HG03460 (cell line): ENCODE measurements around the gene ALDH1A2.

Source experiments
- ATAC-seq: cut with Tn5 transposase; IDR thresholded peaks from one replicate; pipeline ENCODE4 v1.9.1; 2021; ENCODE audit not compliant: unreplicated experiment

The ALDH1A2 gene

DNA sequence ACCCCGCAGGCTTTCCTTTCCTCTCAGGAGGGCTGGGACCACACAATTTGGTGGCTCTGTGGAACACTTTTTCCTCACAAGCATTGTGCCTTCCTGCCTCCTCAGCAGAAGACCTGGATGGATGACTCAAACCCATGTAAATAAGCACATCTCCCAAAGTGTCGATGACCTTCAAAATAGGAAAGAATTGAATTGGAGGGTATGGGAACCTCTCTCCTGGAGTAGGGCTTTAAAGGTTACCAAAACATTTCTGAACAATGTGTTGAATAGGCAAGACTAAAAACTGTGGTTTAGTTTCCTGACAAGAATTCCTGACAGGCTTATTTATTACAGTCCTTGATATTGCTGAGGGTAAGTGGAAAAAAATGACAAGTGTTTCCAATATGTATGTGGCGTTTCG, 118.2 kb downstream of the ALDH1A2 start:
- ATAC-seq, result no peak

DNA sequence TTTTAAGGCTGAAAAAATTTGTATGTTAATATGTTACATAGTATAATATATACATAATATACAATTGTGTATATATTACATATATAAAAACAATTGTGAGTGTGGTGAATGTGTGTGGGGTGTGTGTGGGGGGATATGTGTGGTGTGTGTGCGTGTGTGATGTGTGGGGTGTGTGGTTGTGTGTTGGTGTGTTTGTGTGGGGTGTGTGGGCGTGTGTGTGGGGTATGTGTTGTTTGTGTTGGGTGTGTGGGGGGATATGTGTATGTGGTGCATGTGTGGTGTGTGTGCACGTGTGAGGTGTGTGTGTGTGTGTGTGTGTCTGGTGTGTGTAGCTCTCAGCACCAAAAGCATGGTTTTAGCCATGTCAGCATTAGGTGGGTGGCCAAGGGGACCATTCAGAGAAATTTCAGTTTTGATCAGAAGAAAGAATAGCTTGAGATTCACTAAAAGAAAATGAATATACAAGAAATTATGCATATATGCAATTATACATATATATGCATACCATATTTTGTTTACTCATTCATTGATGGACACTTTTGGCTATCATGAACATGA, 118.9 kb downstream of the ALDH1A2 start:
- ATAC-seq, result no peak

DNA sequence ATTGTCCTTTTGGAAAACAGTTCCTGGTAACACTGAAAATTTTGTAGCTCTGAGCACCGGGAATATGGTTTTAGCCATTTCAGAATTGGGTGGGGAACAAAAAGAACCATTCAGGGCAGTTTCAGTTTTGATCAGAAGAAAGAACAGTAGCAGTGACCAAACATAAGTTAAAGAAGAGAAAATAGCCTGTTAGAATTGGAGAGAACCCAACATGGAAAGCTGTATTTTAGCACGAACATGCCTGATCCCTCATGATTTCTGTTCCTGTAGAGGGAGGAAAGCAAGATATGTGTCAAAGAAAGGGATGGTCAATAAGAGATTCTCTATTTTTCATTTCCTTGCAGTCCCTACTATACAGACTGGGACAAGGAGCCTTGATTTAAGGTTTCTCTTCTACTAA, 119.9 kb downstream of the ALDH1A2 start:
- no peak for ATAC-seq

DNA sequence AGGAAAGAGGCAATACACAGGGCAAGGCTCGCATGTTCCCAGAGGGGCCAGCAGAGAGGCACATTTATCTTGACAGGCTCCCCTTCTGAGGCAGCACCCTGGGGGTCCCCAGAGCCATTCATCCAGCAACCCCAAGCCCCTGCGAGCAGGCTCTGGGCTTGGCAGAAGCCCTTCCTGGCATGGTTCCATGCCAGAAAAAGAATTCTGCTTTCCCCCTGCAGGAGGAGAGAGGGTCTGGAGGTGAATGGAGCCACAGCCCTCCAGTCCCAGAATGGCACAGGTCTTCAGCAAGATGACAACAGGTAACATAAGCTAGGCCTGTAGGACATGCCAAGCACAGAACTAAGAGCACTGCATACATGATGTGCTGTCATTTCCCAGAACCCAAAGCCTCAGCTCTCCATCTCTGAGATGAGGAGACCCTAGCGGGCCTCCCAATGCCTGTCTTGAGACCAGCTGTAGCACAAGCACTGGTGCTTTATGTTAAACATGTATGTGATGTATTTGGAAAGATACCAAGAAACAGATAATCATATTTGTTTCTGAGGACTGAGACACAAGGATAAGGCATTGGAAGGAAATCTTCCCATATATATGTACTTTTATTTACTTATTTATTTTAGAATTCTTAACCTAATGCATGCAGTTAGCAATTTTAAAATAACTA, 121.6 kb downstream of the ALDH1A2 start:
- no peak for ATAC-seq

DNA sequence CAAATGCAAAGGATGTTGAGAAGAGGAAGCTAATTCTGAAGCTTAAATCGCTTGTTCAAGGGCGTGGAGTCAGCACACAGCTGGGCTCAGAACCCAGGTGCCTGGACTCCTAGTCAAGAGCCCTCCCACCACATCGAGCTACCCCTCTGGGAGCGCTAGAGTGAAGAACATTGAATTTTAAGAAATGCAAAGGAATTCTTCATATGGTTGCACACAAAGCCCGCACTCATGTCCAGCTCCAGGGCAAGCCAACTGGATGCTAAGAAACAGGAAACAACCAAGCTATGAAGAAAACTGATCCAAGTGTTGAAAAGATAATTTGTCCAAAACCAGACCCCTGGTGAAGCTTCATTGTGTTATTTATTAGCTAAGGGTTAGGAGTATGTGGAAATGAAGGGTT, 122.3 kb downstream of the ALDH1A2 start:
- ATAC-seq, result no peak

DNA sequence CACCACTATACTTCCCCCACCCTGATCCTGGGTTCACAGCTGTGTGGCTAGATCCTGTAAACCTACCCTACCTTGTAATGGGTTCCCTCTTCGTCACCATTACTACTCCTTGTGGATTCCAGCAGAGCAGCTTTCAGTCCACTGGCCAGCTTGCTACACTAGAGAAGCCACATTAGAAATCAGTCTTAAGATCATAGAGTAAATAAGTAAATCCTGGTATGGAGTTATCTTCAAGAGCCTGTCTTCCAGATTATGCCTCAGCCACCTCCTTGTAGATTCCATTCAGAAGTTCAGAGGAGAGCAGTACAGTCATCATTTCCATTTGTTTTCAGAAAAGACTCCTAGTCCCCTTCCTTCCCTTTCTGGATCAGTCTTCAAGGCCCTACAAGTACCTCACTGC, 123.7 kb downstream of the ALDH1A2 start:
- no peak for ATAC-seq

DNA sequence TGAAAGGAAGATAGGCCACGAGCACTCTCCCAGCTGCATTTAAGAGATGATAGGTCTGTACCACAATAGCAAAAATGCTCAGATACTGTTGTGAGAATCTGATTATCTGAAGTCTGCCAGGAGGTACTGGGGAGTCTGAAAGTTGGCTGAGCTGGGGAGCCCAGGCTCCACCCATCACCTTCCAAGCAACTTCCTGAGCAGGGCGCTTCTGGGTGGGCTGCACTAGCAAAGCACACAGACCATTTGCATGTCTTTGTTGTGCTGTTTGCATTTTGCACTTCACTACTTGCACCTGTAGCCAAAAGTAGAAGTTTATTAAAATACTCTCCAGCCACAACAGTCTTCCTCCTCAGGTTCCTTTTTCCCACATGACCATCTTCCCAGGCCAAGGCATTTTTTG, 133.2 kb downstream of the ALDH1A2 start:
- no peak for ATAC-seq

DNA sequence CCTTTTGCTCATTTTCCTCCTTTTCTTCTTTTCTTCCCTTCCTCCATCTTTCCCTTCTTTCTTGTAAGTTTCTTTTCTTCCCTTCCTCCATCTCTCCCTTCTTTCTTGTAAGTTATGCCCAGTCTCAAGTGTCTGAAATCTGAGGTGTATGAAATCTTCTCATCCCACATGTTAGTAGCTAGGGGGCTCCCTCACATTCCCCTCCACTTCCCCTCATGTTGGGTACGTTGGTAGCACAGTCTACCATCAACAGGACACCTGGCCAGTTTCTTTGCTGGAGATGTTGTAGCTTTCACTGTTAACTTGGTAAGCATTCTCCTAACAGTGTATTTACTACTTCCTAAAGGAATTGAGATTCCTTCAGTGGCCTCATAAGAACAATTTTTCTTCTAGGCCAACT, 133.9 kb downstream of the ALDH1A2 start:
- no peak for ATAC-seq

DNA sequence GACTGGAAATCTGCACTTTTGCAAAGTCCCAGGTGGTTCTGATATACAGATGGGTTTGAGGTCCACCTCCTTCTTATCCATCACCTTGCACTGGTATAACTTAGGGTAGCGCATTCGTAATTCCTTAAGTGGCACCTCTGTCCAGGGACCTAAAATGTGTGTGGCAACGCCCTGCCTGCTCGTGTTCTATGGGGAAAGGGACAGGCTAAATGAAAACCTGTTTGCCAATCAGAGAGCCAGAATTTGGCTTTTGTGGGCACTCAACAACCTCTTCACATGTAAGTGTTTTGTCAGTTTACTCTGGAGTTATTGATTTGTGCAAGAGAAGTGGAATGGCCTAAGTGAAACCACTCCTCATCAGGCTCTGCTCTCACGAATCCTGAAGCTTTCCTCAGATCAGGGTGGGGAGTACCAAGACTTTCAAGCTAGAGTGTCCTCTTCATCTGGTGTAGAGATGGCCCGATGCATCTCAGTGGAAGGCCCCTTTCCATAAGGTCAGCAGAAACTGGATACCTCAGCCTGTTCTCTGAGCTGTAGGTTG, 138.3 kb downstream of the ALDH1A2 start:
- no peak for ATAC-seq

DNA sequence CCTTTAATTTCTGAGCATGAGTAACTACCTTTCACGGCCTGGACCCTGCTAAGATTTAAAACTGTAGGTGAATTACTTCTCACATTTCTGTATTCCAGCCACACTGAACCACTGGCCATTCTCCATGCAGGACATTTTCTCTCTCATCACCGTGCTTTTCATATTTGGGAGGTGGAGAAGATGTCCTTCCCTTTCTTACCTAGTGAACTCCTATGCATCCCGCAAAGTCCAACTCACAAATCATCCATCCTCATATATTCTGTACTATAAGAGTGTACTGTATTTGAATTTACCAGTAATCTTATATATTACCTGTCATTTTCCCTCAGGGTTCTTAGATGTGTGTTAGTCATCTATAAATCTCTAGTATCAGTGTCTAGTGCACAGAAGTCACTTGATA, 139.9 kb downstream of the ALDH1A2 start:
- no peak for ATAC-seq

DNA sequence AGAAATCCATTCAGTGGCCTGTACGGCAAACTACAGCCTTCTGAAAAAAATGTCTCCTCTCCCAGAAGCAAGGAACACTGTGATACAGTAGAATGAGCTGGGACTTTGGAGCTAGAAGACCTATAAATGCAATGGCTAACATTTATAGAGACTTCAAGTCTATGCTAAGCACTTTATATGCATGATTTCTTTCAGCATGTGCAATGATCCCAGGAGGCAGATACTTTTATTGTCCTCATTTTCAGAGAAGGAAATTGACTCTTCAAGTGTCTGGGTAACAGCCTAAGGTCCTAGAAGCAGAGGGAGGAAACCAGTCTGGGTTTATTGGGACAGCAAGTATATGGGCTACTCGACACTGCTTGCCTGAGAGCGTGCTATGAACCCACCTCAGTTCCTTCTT, 140.9 kb downstream of the ALDH1A2 start:
- no peak for ATAC-seq

DNA sequence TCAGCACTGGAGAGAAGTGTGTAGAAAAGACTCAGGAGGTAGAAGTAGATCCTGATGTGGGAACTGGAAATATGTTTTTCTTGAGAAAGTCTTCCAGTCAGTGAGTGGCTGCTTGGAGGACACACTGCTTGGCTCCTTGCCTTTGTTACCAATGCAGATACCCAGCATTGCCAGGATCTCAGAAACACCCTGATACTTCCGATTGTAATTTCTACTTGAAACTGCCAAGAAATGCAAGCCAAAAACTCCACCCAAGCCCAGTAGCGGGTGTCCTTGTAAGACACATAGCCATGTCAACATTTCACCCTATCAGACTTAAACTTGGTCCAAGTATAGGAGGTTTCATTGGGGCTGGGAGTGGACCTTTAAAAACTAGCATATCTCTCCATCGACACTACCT, 141.8 kb downstream of the ALDH1A2 start:
- ATAC-seq, result no peak

DNA sequence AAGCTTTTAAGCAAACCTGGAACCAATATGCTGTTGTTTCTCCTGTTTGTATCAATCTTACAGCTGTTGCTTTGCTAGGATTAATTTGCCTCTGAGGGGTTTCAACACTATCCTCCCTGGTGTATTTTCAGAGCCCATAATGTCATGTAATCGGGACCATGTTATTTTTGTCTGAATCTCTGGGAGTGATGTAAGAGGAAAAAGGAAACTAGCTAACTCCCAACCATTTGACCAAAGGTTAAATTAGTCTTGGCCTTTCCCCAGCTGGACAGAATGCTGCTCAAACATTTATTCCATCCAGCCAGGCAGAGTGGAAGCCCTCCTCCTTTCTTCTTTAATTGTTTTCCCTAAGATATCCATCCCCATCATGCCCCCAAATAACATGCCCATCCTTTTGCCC, 142.2 kb downstream of the ALDH1A2 start:
- no peak for ATAC-seq

DNA sequence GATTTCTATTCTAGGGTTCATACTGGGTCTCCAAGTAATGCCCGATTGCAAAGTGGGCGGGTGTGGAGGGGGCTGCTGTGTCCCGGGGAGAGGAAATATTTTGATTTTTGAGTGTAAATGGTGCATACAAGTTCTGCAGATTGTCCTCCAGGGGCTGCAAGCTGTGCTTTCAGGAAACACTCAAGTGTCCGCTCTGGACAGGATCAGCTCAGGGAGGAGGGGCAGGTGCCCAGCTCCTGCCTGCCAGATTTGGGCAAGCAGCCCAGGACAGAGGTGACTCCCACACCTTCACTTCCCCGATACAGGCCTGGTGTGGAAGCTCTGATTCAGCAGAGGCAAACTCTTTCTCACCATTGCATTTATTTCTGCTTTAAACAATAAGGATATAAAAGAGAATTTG, 142.7 kb downstream of the ALDH1A2 start:
- no peak for ATAC-seq

DNA sequence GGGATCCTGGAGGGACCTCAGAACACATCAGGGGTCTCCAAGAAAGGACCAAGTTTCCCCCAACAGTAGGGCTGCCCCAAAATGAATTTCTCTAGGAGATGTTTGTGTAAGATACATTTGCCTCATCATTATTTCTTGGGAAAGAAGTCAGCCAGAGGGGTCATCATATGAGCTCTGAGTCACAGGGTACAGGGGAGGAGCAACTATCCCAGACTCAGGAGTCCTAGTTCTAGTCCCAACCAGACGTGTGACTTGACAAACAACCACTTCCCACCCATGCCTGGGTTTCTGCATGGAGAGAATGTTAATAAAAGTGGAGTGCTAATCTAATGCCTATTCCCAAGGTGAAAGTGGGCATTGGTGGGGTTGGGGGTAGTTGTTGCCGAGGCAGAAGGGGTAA, 144.1 kb downstream of the ALDH1A2 start:
- no peak for ATAC-seq

DNA sequence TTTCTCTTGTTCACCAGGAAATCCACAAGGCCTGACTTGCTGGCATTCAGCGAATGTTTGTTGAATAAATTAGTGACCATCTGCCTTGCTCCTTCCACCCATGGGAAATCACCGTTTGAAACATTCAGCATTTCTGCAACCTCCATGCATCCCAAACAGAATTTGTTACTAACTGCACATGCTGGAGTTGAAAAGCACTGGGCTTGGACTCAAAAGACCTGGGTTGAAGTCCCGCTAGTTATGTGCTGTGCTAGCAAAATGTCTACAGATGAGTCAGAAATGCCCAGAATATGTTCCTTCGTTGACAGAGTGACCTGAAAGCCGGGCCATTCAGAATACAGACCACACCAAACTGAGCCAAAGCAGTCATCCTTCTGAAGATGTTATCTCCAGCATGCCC, 144.6 kb downstream of the ALDH1A2 start:
- ATAC-seq, result no peak

DNA sequence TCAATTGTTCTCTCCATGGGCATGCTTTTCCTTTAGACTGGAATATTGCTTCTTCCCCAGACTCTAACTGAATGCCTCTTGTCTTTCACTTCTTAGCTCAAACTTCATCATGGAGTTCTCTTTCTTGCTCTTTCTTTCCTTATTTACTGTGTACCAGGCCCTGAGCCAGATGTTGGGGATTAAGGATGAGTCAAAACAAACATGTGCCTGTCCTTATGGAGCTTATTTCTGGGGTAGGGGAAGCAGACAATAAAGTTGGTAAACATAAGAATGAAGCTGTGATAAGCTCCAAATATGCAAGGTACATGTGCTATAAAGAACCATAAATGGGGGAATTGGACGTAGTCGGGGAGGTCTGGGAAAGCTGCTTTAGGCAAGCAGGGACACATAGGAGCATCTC, 145.8 kb downstream of the ALDH1A2 start:
- no peak for ATAC-seq

DNA sequence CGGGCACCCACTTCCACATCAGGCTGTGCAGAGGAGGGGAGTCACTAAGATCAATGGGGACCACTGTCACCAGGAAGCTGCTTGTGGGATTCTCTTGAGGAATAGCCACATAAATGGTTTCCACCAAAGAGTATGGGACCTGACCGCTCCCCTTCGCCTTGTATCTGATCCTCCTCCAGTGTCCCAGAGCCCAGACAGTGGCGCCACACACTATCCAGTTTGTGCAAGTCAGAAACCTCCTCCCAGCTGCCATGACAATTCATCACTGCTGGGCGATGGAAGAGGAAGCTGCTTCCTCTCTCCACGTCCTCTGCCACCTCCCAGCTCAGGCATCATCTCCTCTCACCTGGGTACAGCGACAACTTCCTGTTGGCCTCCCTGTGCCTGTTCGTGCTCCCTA, 147.5 kb downstream of the ALDH1A2 start:
- no peak for ATAC-seq

DNA sequence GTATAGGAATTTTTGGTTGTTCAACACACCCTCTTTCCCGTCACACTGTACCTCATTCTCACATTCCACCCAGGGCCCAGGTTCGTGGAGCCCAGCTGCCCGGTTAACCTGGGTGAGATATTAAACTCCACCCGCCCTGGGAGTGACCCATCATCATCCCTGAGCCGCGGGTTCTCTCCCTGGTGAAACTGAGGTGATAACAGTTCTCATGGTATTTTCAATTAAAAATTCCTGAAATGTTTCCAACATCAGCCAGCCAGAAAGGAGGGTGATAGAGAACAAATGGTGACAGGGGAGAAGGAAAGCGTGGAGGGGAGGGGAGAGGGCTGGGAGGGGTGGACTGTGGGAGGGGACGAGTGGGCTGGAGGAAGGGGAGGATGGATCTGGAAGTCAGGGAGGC, 148.8 kb downstream of the ALDH1A2 start:
- no peak for ATAC-seq

DNA sequence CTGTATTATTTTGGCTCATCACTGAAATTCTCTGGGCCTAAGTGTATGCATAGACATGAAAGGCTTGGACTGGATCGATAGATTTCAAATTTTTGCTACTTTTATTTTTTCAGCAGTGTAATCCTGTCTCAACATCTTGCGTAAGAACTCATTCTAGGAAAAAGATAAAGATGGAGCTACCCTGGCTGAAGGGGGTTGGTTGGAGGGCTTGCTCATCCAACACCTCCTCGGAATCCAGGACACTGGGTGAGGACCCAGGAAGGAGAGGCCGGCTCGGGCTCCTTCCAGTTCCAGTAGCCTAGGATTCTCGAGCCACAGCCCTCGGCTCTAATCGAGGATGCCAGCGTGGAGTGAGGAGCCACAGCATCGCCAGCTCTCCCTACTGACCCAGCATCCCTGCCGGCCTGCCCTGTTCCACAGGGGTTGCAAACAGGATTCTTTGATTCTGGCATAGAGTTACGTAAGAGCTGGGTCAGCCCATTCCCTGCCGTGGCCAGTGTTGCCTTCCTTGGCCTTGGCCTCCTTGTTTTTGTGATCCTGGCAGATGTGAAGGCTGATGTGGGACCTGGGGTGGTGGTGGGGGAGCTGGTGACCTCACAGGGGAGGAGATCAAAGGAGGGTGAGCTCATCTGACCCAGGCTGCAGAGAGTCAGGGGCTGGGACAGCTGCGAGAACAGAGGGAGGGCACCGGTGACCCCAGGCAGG, 149.5 kb downstream of the ALDH1A2 start:
- no peak for ATAC-seq

DNA sequence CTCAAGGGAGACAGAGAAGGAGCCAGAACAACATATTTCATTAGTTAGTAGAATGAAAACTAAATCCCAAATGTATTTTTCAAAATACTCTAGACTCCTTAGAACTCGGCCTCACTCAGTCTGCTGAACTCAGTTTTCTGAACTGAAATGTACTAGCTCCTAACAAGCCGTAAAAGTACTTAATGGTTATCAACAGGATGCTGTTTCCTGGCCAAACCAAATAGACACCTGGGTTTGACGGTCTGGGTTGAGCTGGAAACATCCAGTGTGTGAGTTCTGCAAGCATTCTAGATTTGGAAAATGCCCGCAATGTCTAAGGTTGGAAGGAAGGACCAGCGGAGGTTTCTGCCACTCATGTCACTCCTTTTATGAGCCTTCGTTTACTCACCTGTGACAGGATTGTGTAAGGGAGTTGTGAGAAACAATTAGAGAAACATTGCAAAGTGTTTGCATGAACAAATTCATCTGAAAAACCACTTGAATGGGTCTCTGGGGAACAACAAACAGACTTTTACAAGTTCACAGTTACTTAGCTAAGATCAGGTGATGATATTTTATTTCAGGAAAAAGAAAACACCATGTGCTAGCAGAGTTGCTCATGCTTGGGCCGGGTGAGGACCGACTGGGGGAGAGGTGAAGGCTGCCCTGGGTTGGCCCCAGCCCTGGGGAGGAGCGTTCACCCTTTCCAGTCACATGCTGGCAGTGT, 151.0 kb downstream of the ALDH1A2 start:
- no peak for ATAC-seq

DNA sequence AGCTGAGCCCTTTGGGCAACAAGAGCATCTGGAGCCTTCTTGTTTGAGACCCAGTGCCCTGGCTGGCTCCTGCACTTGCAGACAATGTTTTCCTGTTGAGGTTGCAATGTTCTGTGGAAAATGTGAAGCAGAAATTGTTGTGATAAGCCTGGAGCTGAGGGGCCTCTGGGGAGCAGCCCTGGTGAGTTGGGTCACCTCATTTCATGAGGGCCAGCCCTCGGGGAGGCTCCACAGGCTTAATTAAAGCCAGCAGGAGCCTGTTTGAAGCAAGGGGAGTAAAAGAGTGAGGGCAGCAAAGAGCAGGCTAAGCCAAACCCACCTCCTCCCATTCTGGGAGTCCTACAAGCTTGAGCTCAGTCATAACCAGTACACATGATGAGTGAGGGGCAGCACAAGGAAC, 154.3 kb downstream of the ALDH1A2 start:
- ATAC-seq, result no peak
